GM08714 (cell line): Measurements from ENCODE around the gene ZNF337.
A peak's percentile ranks its signal among the peaks of the same experiment; 100 is the strongest.

Experiments used
- H3K4me3 ChIP-seq: fragments of 200-500 bp; sonication (Bioruptor generic); 2 replicates; pipeline ENCODE4 v1.5.1; 2014; ENCODE audit warnings: mild to moderate bottlenecking, low read length, inconsistent platforms
- ZNF274 ChIP-seq: IDR thresholded peaks from 2 replicates; pipeline ENCODE4 v1.6.1; 2012; ENCODE audit warnings: mild to moderate bottlenecking, low read depth, low read length

ZNF337 gene

GRCh38 chr20:25626779-25627178 lies 69.9 kb downstream of the ZNF337 start:
- H3K4me3 ChIP-seq: no peak overlapping the region
- TF ChIP-seq ZNF274: no peak

DNA sequence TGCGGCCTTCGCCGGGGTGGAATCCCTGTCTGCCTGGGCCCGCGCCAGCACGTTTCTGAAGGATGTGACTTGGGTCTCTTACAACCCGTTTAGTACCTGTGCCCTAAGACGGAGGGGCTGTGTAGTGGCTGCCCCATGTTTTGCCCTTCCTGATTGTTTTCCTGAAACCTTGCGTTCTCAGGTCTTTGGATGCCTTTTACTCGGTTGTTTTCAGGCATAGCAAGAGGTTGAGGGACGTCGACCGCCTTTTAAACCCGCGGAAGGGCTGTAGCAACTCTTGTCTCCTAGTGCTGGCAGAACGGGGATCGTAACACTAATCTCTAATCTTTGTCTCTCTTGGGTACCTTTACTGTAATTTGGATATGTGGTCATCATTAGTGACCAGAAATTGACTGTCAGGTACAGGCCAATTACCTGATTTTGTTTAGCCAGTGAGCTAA lies 72.1 kb downstream of the ZNF337 start:
- TF ChIP-seq ZNF274: no peak
- peak overlapping the region; percentile 85 for H3K4me3 ChIP-seq
